Osteoblast (primary cell): ENCODE data around the gene SLC14A1. TPM values are rescaled to one million over a fixed set of nuclear protein-coding genes. Genes with fewer than 3 reads are reported as not detected.

Source experiments
- DNase-seq: peaks from one replicate; pipeline ENCODE4 v3.0.0; 2011; ENCODE audit warnings: low spot score, mixed read lengths; ENCODE audit not compliant: insufficient read length; ENCODE audit errors: missing footprints
- H2AFZ ChIP-seq: 2 replicates; pipeline ENCODE4 v1.6.0; 2011; ENCODE audit warnings: mild to moderate bottlenecking, low read length
- H3K27ac ChIP-seq: 2 replicates; pipeline ENCODE4 v1.5.1; 2011; ENCODE audit warnings: mild to moderate bottlenecking, low read depth, low read length, moderate library complexity
- H3K27me3 ChIP-seq: 2 replicates; pipeline ENCODE4 v1.6.0; 2012; ENCODE audit warnings: mild to moderate bottlenecking, control low read depth, inconsistent platforms, low read length, moderate library complexity; ENCODE audit not compliant: insufficient read depth
- H3K36me3 ChIP-seq: 2 replicates; pipeline ENCODE4 v1.5.1; 2011; ENCODE audit warnings: mild to moderate bottlenecking, low read length, control low read depth, moderate library complexity; ENCODE audit not compliant: insufficient read depth
- H3K4me1 ChIP-seq: 2 replicates; pipeline ENCODE4 v1.5.1; 2011; ENCODE audit warnings: mild to moderate bottlenecking, low read length, control low read depth, moderate library complexity; ENCODE audit not compliant: insufficient read depth
- H3K4me2 ChIP-seq: 2 replicates; pipeline ENCODE4 v1.6.0; 2011; ENCODE audit warnings: mild to moderate bottlenecking, low read length; ENCODE audit not compliant: insufficient read depth
- H3K4me3 ChIP-seq: fragments of 200-600 bp; sonication (generic); 3 replicates; pipeline ENCODE4 v1.5.1; 2012; ENCODE audit warnings: mild to moderate bottlenecking, low read length, inconsistent platforms; ENCODE audit not compliant: insufficient read depth
- H3K79me2 ChIP-seq: 2 replicates; pipeline ENCODE4 v1.6.0; 2012; ENCODE audit warnings: mild to moderate bottlenecking, low read length, control low read depth, inconsistent platforms; ENCODE audit not compliant: insufficient read depth
- H3K9me3 ChIP-seq: 2 replicates; pipeline ENCODE4 v1.5.1; 2011; ENCODE audit warnings: low read depth, low read length, control low read depth
- H4K20me1 ChIP-seq: 2 replicates; pipeline ENCODE4 v1.6.0; 2012; ENCODE audit warnings: mild to moderate bottlenecking, low read length, control low read depth; ENCODE audit not compliant: insufficient read depth
- total RNA-seq: library from RNA; depleted of rRNA; stranded (reverse); fragments of >200 nt; gene quantifications from 2 replicates; pipeline ENCODE4 v1.2.3, GENCODE V29; 2012
- TF ChIP-seq, protein P1 (sequence below): IDR thresholded peaks from 2 replicates; pipeline ENCODE4 v1.5.1; 2011; ENCODE audit warnings: mild to moderate bottlenecking, low read depth, low read length, moderate library complexity; ENCODE audit errors: extremely low read depth

The SLC14A1 gene
- total RNA-seq, 1 donor, result 136 TPM

DNA sequence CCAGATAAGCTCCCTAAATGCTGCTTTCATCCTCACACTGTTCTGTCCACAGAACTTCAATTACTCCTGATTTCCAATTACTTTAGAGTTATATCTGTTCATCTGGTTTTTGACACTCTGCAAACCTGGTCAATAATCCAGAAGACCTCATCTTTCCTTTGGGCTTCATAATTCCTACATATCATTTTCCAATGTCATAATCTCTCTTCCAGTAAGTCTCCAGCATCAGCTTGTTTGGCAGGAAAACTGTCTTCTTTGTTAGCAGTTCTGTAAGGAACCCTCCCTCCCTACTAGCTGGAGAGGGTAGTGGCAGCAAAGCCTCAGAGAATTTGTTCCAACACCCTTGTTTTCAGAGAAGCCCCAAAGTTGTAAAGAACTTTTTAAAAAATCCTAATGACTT is 11.9 kb upstream of the SLC14A1 start:
- H3K27me3 ChIP-seq, result no peaks in the 10 kb centered on the region
- H4K20me1 ChIP-seq, result no peaks in the 10 kb centered on the region
- no peaks in the 10 kb centered on the region for H3K4me1 ChIP-seq
- peak overlapping the region; percentile 10 for H2AFZ ChIP-seq
- peak; percentile 70 for DNase-seq
- no peaks in the 10 kb centered on the region for H3K79me2 ChIP-seq
- no peak overlapping the region for H3K4me2 ChIP-seq
- no peak overlapping the region for H3K27ac ChIP-seq
- TF ChIP-seq, protein P1, sequence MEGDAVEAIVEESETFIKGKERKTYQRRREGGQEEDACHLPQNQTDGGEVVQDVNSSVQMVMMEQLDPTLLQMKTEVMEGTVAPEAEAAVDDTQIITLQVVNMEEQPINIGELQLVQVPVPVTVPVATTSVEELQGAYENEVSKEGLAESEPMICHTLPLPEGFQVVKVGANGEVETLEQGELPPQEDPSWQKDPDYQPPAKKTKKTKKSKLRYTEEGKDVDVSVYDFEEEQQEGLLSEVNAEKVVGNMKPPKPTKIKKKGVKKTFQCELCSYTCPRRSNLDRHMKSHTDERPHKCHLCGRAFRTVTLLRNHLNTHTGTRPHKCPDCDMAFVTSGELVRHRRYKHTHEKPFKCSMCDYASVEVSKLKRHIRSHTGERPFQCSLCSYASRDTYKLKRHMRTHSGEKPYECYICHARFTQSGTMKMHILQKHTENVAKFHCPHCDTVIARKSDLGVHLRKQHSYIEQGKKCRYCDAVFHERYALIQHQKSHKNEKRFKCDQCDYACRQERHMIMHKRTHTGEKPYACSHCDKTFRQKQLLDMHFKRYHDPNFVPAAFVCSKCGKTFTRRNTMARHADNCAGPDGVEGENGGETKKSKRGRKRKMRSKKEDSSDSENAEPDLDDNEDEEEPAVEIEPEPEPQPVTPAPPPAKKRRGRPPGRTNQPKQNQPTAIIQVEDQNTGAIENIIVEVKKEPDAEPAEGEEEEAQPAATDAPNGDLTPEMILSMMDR, result no peak
- H3K9me3 ChIP-seq, result peaks cover 3% of the 10 kb centered on the region
- no peak overlapping the region for H3K4me3 ChIP-seq
- no peaks in the 10 kb centered on the region for H3K36me3 ChIP-seq

DNA sequence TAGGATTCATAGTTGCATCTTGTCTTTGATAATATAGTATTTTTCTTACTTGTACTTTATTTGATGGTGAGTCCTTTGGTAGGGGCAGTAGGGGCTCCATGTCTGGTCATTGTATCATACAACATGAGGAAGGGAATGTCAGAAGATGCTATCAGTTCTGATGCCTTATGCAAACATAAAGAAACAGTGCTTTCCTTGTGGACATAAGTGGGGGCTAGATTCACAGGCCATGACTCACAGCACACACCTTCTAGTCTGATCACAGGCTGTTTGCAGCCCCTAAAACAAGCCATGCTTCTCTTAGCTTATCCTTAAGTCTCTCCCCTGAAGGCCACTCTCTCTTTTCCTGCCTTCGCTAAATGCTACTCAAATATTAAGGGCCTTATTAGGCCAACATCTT is 10.7 kb upstream of the SLC14A1 start:
- DNase-seq, result no peak
- Histone ChIP-seq H4K20me1 (no peaks in the 10 kb centered on the region), H3K4me3 (no peak overlapping the region), H3K27ac (no peak overlapping the region), H3K79me2 (no peaks in the 10 kb centered on the region), H3K27me3 (no peaks in the 10 kb centered on the region), H3K9me3 (peaks cover 3% of the 10 kb centered on the region), H3K36me3 (no peaks in the 10 kb centered on the region), H3K4me1 (no peaks in the 10 kb centered on the region), H3K4me2 (no peak overlapping the region), H2AFZ (no peak overlapping the region)
- TF ChIP-seq, protein P1, result no peak

DNA sequence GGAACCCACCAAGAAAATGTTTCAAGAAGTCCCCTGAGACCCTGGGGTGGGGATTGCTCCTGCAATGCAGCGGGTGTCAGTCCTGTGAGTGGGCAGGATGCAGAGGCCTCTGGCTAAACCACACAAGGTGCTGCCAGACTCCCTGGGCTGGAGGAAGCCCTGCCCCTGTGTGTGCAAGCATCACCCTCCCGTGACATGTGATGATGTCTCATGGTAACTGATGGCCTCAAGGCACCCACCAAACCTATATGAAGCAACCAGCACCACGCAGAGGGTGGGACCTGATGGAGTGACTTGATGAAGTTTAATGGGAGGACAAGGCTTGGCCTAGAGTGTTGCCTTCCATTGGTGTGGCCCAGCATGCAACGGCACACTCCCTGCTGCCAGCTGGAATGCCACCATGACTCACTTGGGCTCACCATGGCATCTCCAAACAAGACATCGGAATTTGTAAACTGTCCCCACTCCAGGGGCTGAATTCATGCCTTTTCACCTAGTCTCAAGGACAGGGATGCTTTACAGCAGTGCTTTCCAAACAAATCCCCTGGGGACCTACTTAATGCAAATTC is 8.7 kb upstream of the SLC14A1 start:
- no peak overlapping the region for H3K4me3 ChIP-seq
- no peaks in the 10 kb centered on the region for H3K79me2 ChIP-seq
- H3K4me1 ChIP-seq, result peaks cover 5% of the 10 kb centered on the region
- no peak for DNase-seq
- no peaks in the 10 kb centered on the region for H3K36me3 ChIP-seq
- no peaks in the 10 kb centered on the region for H3K27me3 ChIP-seq
- H3K27ac ChIP-seq, result no peak overlapping the region
- no peaks in the 10 kb centered on the region for H4K20me1 ChIP-seq
- no peaks in the 10 kb centered on the region for H3K9me3 ChIP-seq
- TF ChIP-seq, protein P1, result no peak
- H2AFZ ChIP-seq, result no peak overlapping the region
- H3K4me2 ChIP-seq, result no peak overlapping the region

DNA sequence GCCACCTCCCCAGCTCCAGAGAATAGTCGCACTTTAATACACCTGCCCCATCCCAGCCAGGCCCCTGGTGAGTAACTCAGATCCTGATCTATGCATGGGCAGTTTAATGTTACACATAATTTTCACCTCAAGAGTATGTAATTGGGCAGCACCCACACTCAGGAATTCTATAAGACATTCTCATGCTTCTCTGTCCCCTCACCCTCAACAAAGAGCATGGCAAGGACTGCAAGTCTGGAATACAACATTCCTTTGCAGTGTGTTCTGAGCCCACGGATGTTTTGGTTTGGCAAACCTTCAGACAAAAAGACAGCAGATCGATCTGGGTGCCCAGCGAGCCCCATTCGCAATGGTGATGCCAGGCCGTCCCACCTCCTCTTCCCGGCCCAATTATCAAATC is 4.9 kb upstream of the SLC14A1 start:
- Histone ChIP-seq H3K27me3 (no peaks in the 10 kb centered on the region), H3K79me2 (peaks cover 7% of the 10 kb centered on the region), H3K4me2 (no peak overlapping the region), H3K27ac (no peak overlapping the region), H3K4me1 (peaks cover 13% of the 10 kb centered on the region), H2AFZ (no peak overlapping the region), H3K4me3 (no peak overlapping the region), H3K9me3 (no peaks in the 10 kb centered on the region), H4K20me1 (no peaks in the 10 kb centered on the region), H3K36me3 (no peaks in the 10 kb centered on the region)
- TF ChIP-seq, protein P1, result no peak
- DNase-seq, result no peak
